SU-DHL-6 (cell line): Measurements from ENCODE around the gene CERS6.

ENCODE experiments used
- EZH2phosphoT487 ChIP-seq: fragments of 200-600 bp; sonication (generic), shearing (Covaris generic); conservative IDR thresholded peaks from 2 replicates; pipeline ENCODE4 v1.6.1; 2018; ENCODE audit warnings: mild to moderate bottlenecking, antibody characterized with exemption, low read length, moderate library complexity, mixed read lengths
- TF ChIP-seq, protein P1 (sequence below): fragments of 200-600 bp; sonication (generic); IDR thresholded peaks from one replicate; pipeline ENCODE4 v1.5.1; 2017; ENCODE audit warnings: antibody characterized with exemption, mild to moderate bottlenecking, low read length, moderate library complexity; ENCODE audit not compliant: insufficient read depth, poor library complexity, severe bottlenecking

GRCh38 chr2:168602846-168603401 lies 146.9 kb downstream of the CERS6 start:
- TF ChIP-seq, protein P1, sequence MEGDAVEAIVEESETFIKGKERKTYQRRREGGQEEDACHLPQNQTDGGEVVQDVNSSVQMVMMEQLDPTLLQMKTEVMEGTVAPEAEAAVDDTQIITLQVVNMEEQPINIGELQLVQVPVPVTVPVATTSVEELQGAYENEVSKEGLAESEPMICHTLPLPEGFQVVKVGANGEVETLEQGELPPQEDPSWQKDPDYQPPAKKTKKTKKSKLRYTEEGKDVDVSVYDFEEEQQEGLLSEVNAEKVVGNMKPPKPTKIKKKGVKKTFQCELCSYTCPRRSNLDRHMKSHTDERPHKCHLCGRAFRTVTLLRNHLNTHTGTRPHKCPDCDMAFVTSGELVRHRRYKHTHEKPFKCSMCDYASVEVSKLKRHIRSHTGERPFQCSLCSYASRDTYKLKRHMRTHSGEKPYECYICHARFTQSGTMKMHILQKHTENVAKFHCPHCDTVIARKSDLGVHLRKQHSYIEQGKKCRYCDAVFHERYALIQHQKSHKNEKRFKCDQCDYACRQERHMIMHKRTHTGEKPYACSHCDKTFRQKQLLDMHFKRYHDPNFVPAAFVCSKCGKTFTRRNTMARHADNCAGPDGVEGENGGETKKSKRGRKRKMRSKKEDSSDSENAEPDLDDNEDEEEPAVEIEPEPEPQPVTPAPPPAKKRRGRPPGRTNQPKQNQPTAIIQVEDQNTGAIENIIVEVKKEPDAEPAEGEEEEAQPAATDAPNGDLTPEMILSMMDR: no peak
- no peak for TF ChIP-seq EZH2phosphoT487
